GM21529 (cell line): Measurements from ENCODE around the gene CEBPG.

Source experiments
- ATAC-seq: cut with Tn5 transposase; IDR thresholded peaks from one replicate; pipeline ENCODE4 v1.9.1; 2021; ENCODE audit not compliant: unreplicated experiment

The CEBPG gene

GRCh38 chr19:33405553-33406461, 32.3 kb downstream of the CEBPG start:
- no peak for ATAC-seq

GRCh38 chr19:33406521-33407139, 33.1 kb downstream of the CEBPG start:
- no peak for ATAC-seq

GRCh38 chr19:33407140-33407551, 33.6 kb downstream of the CEBPG start:
- no peak for ATAC-seq

GRCh38 chr19:33407716-33408115, 34.2 kb downstream of the CEBPG start:
- no peak for ATAC-seq

- ATAC-seq: no peak
Observed at GRCh38 chr19:33408116-33408515, 34.6 kb downstream of the CEBPG start.

GRCh38 chr19:33408538-33409434, 35.3 kb downstream of the CEBPG start:
- ATAC-seq: no peak

GRCh38 chr19:33409906-33410685, 36.6 kb downstream of the CEBPG start:
- no peak for ATAC-seq

GRCh38 chr19:33410915-33411401, 37.4 kb downstream of the CEBPG start:
- ATAC-seq: no peak

- no peak for ATAC-seq
Observed at GRCh38 chr19:33411621-33412180, 38.2 kb downstream of the CEBPG start.

- ATAC-seq: no peak
Observed at GRCh38 chr19:33412601-33413425, 39.3 kb downstream of the CEBPG start.

- no peak for ATAC-seq
Observed at GRCh38 chr19:33413426-33413725, 39.9 kb downstream of the CEBPG start.

- no peak for ATAC-seq
Observed at GRCh38 chr19:33413868-33414666, 40.6 kb downstream of the CEBPG start.

GRCh38 chr19:33414667-33415605, 41.4 kb downstream of the CEBPG start:
- no peak for ATAC-seq

- ATAC-seq: no peak
Observed at GRCh38 chr19:33416307-33417215, 43.1 kb downstream of the CEBPG start.

GRCh38 chr19:33417751-33418150, 44.2 kb downstream of the CEBPG start:
- no peak for ATAC-seq

- ATAC-seq: no peak
Observed at GRCh38 chr19:33418461-33418860, 45.0 kb downstream of the CEBPG start.
